ENCODE measurements around the gene FAT1.
"Not testable (repeated sequence)": the region's sequence is repeated elsewhere in the genome, so short reads cannot be mapped to it uniquely, and the experiment has no call there.

FAT1 gene, protein sequence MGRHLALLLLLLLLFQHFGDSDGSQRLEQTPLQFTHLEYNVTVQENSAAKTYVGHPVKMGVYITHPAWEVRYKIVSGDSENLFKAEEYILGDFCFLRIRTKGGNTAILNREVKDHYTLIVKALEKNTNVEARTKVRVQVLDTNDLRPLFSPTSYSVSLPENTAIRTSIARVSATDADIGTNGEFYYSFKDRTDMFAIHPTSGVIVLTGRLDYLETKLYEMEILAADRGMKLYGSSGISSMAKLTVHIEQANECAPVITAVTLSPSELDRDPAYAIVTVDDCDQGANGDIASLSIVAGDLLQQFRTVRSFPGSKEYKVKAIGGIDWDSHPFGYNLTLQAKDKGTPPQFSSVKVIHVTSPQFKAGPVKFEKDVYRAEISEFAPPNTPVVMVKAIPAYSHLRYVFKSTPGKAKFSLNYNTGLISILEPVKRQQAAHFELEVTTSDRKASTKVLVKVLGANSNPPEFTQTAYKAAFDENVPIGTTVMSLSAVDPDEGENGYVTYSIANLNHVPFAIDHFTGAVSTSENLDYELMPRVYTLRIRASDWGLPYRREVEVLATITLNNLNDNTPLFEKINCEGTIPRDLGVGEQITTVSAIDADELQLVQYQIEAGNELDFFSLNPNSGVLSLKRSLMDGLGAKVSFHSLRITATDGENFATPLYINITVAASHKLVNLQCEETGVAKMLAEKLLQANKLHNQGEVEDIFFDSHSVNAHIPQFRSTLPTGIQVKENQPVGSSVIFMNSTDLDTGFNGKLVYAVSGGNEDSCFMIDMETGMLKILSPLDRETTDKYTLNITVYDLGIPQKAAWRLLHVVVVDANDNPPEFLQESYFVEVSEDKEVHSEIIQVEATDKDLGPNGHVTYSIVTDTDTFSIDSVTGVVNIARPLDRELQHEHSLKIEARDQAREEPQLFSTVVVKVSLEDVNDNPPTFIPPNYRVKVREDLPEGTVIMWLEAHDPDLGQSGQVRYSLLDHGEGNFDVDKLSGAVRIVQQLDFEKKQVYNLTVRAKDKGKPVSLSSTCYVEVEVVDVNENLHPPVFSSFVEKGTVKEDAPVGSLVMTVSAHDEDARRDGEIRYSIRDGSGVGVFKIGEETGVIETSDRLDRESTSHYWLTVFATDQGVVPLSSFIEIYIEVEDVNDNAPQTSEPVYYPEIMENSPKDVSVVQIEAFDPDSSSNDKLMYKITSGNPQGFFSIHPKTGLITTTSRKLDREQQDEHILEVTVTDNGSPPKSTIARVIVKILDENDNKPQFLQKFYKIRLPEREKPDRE (N-terminal part only)

DNA sequence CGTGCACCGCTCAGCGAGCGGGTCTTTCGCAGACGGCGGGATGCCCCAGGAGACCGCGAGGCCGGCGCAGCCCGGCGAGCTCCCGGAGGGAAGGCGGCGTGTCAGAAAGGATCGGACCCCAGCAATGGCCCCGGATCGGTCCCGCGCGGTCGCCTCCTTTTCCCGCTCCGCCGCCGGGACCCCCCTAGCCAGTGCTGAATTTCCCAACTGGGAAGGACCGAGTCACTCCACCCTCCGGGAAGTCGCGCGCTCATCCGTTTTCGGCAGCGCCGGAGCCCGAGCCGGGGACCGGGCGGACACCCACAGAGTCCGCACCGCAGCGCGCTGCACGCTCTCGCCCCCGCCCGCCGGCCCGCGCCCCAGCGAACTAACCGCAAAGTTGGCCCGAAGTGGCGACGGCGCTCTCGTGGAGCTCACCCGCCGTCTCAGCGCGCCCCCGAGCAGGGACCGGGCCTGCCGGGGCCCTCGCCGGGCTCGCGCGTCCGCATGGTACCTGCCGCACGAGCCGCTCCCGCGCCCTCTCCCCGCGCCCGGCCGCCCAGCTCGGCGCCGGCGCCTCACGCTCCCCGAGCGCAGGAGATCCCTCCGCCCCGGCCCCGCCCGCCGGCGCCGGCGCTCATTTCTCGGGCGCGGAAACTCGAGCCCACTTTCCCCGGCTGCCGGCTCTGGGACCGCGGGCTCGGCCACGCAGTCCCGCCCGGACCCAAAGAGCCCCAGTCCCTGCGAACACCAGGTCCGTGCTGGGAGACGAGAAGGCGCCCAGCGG lies at the start of gene FAT1:
FAT1 (minus strand) TSS at position 565 of the 766 bp plus-strand sequence. CDS start 14,029 bp downstream, outside the sequence.
- no peak for DNase-seq (ENCODE audit: low read depth in 3 of 3)

DNA sequence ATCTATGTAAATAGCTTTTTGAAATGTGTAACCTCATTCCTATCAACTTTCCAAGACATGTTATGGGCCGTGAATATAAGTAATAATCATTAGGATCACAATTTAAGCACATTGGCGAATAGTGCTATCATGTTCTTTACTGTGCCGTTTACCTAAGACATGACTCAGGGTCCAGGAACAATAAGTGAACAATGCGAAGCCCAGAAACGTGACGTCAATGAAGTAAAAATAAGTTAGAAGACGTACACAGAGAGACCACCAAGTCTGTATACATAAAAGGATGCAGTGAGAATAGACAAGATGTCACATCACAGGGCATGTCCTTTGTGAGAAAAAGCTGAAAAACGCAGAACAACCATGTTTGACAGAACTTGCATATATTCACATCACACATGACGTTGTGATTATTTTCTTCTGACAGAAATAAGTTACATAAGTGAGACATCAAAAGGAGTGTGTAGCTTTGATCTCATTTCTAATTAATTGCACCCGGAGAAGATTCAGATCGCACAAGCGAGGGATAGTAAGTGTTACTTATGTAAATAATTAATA lies 49.4 kb upstream of the FAT1 start:
- no peak for DNase-seq (ENCODE audit: low read depth in 3 of 3)

DNA sequence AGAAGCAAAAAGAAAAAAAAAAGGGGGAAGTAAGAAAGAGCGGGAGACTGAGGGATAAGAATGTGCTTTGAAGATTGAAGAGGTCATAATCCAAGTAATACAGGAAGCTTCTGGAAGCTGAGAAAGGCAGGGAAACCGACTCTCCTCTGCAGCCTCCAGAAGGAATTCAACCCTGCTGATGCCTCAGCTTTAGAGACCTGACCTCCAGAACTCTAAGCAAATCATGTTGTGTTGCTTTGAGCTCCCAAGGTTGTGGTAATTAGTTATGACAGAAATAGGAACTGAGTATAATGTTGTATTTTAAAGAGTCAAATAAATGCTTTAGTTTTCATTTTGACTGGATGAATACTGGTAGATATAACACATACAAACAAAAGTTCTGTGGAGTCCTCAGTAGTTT lies 48.0 kb upstream of the FAT1 start:
- DNase-seq (ENCODE audit: low read depth in 3 of 3), result no peak

DNA sequence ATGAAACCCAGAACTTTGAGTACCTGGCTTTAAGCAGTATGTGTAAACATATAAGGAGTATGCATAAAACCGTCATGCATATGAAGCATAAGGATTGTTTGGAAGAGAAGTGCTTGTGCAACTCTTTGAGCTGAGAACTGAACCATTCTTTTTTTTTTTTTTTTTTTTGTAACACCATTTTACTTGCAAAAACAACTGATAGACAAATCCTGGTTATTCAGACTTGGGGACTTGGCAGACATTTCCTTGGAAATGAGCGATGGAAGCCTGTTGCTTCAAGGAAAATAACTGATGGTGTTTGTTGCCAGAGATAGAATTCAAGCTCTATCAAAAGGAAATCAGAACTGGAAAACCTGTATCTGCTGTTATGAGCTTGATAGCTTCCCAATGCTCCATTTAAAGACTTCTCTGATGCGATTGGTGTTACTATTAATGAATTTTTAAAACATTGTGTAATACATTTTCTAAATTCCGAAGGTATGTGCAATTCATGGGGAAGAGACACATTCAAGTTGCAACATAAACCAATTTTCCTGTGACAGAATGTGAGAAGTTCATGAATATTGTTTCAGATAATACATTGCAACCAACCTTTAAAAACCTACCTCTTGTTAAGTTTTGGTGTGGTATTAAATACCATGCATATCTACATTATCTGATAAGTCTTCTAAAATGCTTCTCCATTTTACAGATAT lies 47.0 kb upstream of the FAT1 start:
- DNase-seq (ENCODE audit: low read depth in 3 of 3), result no peak

DNA sequence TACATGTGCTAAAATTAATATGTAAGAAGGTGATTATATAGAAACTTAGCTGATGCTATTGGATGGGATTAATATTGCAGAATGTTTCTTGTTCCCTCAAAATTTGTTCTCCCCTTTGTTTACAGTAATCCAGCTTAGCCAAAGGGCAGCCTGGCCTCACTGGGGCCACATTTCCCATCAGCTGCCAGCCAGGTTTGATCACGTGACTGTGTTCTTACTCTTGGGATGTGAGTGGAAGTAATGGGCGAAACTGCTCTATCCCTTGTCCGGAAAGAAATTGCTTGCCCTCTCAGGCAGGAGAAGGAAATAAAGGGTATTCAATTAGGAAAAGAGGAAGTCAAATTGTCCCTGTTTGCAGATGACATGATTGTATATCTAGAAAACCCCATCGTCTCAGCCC lies 44.1 kb upstream of the FAT1 start:
- DNase-seq (ENCODE audit: low read depth in 3 of 3), result no peak

DNA sequence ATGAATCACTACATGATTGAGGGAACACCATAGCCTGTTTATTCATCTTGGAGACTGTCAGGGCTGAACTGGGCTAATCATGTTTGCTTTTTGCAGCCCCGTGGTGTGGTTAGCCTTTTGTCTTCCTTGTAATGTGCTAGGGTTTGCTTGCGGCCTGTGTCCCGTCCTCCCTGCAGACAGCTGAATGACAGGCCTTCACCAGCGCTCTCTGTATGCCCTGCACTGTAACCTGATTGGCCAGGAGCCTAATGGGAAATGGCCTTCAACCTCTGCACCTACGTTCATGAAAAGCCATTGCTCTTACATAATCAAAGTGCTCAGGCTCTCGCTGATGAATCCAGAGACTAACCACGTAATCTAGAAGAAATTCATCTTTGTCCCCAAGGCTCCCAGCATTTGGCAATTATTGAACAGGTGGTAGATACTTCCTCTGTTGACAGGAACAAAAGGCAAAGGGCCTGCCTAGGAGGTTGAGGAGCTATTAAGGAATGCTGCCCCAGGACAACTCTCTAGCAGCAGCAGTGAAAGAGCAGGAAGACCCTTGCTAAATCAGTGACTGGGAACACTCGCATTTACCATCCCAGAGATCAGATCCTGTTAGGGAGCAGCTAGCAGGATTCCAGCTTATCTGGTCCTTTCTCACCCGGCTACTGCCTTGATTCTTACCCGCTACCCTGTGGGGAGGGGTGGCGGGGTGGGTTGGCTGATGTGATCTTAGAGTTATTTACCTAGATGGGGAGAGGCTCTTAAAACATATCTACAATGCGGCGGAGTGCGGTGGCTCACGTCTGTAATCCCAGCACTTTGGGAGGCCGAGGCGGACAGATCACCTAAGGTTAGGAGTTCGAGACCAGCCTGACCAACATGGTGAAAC lies 42.3 kb upstream of the FAT1 start:
- DNase-seq (ENCODE audit: low read depth in 3 of 3), result no peak

DNA sequence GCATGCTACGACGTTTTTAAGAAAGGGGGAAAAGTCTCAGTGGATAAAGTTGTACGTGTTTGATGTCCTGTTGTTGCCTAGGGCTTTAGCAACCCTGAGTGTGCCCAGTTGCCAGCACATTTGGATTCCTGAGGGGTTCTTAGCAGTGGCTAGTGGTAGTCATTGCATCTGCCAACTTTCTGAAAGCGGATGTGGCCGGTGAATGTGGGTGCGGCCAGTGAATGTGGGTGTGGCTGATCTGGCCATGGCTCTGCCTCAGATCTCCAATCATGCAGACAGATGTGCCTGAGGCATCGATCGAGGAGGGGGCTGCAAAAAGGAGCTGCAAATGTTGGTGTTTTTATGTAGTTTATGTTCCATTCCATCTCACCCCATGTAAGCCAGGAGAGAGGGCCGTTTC lies 41.5 kb upstream of the FAT1 start:
- DNase-seq (ENCODE audit: low read depth in 3 of 3), result no peak

DNA sequence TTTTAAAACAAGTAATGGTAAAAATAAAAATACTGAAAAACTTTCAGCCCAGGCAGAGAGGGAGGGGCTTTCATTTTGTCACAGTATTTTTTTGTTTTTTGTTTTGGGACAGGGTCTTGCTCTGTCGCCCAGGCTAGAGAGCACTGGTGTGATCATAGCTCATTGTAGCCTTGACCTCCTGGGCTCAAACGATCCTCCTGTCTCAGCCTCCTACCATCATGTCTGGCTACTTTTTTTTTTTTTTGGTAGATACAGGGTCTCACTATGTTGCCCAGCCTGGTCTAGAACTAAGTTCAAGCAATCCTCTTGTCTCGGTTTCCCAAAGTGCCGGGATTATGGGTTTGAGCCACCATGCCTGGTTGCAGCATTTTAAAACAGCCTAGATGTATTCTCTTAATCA lies 40.8 kb upstream of the FAT1 start:
- DNase-seq (ENCODE audit: low read depth in 3 of 3), result no peak

DNA sequence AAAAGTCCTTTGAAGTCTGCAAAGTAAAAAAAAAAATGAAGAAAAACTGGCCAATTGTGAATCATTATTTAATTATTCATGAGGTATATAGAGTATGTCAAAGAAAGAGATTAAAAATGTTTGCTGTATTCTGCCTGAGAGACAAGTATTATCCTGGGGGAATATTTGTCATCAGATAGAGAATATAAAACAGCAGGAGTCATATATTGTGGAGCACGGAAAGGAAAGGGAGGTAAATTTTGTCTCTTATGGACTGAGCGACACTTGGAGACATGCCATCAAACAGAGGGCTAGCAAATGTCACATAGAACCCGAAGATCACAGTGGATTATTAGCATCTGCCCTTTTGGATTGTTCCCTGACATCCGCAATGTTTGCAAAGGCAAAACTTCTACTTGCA lies 39.2 kb upstream of the FAT1 start:
- DNase-seq (ENCODE audit: low read depth in 3 of 3), result no peak

DNA sequence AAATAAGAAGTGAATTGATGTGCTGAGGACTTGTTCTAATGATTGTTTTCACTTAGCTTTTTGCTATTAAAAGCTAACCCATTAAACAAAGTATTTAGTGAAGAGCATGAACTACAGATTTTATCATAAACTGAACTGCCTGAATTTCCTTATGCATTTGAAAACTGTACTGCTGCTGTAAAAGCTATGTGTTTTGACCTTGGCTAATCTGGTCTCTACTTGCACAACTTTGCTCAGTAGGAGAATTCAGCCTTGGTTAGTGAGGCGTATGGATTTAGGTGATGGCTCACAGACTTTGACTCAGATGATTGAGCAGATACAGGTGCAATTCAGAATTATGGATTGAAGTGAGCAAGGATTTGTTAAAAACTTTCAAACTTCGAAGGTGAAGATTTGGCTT lies 38.7 kb upstream of the FAT1 start:
- DNase-seq (ENCODE audit: low read depth in 3 of 3), result no peak

DNA sequence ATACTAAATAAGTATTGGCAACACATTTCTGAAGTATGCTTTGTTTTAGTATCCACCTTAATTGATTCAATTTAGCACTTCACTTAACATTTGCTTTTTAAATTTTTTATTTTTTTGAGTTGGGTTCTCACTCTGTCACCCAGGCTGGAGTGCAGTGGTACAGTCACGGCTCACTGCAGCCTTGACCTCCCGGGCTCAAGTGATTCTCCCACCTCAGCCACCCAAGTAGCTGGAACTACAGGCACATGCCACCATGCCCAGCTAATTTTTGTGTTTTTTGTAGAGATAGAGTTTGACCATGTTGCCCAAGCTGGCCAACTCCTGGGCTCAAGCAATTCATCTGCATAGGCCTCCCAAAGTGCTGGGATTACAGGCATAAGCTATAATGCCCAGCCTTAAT lies 38.3 kb upstream of the FAT1 start:
- DNase-seq (ENCODE audit: low read depth in 3 of 3), result not testable (repeated sequence)

DNA sequence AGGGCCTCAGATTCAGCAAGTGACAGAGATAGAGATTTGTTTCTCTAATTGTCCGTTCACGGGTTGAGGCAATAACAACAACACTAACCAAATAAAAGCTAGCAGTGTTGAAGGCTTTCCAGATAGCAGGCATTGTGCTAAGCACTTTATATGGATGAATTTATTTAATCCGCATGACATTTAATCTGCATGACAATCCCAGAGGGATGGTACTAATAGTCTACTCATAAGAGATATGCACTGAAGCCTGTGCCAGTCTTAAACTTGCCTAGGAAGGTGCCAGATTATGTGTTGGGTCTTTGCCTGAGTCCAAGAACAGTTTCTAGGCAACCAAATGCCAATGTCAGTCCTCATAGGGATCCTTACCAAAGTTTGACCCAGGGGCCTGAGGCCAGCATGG lies 37.7 kb upstream of the FAT1 start:
- no peak for DNase-seq (ENCODE audit: low read depth in 3 of 3)

DNA sequence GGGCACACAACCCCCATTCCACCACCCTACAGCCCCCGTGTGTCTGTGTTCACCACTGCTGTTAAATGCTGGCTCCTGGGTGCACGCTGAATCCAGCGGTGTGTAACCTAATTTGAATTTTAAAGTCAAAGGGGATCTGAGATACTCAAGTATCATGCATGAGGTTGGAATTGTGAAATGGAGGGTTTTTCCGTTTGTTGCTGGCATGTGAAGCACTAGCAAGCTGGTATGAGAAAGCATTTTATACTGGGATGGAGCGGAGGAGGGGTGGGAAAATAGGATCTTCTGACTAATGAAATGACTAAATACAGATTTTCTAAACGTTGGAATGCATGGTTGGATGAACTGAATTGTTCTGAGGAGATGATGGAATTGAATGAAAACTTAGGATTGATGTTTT lies 36.9 kb upstream of the FAT1 start:
- DNase-seq (ENCODE audit: low read depth in 3 of 3), result no peak

DNA sequence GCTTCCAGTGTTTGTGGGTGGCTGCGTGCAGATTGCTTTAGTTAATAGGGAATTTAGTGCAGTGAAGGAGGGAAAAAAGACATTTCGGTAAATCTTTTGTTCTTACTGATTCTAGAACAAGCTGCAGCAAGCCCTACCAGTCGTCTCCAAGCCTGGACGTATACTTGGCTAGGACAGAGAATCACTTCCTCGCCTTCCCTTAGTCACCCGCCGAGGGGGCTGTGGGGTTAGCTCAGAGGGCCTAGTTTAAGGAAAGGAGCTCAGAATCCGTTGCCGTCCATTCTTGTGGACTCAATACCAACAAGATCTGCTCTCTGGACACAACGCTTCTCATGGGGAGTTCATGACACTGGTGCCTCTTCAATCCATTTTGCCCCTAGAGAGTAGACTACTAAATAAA lies 36.3 kb upstream of the FAT1 start:
- DNase-seq (ENCODE audit: low read depth in 3 of 3), result no peak

DNA sequence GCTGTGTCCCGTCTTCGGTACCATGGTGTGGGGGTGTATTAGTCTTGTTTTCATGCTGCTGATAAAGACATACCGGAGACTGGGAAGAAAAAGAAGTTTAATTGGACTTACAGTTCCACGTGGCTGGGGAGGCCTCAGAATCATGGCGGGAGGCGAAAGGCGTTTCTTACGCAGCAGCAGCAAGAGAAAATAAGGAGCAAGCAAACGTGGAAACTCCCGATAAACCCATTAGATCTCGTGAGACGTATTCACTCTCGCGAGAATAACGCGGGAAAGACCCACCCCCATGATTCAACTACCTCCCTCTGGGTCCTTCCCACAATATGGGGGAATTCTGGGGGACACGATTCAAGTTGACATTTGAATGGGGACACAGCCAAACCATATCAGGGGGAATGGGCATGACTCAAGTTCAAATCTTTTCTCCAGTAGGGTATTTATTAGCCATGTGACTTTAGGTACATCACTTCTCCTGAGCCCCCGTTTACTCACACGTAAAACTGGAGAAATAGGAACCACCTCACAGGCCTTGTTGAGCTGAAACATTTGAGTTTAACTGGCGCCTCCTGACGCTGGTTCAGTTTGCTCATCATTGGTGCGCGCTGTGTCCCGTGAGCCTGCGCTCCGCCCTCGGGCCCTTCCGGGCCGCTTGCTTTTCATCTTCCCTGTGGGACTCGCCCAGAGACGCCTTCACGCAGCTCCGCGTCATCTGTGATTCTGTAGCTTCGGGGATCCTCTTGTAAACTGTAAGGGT lies 35.5 kb upstream of the FAT1 start:
- no peak for DNase-seq (ENCODE audit: low read depth in 3 of 3)

DNA sequence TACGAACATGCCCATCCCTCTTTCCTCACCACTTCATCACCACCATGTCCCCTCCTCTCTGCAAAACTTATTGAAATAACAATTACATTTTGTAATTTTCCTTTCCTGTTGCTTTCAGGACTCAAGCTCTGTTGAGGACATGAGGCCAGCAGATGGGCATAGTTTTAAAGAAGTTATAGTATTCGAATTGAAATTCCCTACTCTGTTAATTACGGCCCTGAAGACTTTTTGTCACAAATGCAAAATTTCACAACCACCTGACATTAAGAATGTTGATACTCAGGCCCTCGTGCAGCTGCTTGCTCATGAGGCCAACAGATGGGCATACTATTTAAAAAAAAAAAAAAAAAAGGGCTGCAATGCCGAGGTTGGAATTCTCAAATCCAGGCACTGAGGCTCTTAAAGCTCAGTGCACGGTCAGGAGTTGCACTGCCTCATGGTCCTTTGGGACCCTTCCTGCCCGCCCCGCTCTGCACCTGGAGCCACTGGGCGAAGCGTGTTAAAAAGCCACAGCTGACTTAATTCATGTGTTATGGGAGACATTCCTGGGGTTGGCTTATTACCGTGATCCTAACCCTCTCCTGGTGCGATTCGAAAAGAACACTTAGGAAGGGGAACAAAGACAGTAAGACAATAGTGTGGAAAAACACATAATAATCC lies 34.2 kb upstream of the FAT1 start:
- DNase-seq (ENCODE audit: low read depth in 3 of 3), result no peak

DNA sequence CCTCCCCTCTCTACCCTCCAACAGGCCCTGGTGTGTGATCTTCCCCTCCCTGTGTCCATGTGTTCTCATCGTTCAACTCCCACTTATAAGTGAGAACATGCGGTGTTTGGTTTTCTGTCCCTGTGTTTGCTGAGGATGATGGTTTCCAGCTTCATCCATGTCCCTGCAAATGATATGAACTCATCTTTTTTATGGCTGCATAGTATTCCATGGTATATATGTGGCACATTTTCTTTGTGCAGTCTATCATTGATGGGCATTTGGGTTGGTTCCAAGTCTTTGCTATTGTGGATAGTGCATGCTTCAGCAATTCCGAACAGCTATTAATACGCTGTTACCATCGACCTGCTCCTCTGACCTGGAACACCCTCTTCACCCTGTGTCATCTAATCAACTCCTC lies 32.9 kb upstream of the FAT1 start:
- not testable (repeated sequence) for DNase-seq (ENCODE audit: low read depth in 3 of 3)
